OCI-M1 (cell line): ENCODE results near the gene EIF3K.
"Not testable (repeated sequence)": the region's sequence is repeated elsewhere in the genome, so short reads cannot be mapped to it uniquely, and the experiment has no call there.

Experiments
- DNase-seq: peaks from one replicate; lab custom pipeline; 2025; lab: John Stamatoyannopoulos, UW

The EIF3K gene

DNA sequence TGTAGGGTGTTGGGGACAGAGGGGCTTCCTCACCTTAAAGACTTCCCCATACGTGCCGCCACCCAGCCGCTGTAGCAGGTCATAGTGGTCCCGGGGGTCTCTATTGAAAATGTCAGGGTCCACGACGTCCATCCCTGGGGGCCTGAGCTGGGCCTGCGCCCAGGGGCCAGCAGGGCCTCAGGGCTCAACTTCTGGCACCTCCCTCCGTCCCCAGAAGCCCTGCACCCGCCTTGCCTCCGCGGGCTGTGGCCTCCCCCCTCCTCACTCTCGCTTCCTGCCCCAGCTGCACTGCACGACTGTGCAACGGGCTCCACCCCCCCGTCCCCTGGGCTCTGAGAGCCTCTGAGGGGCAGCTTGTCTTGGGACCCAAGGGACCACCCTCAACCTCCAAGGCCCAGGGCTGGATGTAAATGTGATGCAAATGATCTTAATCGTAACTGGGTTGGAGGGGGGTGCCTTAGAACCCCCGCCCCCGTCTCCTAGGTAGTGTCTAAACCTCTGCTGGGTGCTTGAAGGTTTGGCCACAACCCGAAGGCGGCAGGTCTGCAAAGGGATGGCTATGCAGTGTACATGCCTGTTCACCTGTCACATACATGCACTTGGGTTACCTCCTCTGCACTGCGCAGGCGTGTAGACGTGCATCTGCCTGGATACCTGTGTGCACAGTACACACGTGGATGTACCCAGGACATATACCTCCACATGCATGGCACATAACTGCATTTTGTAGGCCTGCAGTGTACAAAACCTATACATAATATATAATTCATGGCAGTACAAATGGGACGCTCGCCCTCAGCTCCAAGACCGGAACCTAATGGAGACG lies 1.0 kb upstream of the EIF3K start, which contains the start of gene MAP4K1:
MAP4K1 (minus strand) TSS at position 190 of the 826 bp plus-strand sequence; CDS start at position 132, 58 bp downstream.
- peak; percentile 43 for DNase-seq

- peak; percentile 24 for DNase-seq
Observed at GRCh38 chr19:38619361-38620174, 580 bp downstream of the EIF3K start.

GRCh38 chr19:38624822-38625221 lies 5.8 kb downstream of the EIF3K start:
- DNase-seq, result no peak

GRCh38 chr19:38626401-38626800 lies 7.4 kb downstream of the EIF3K start:
- no peak for DNase-seq

GRCh38 chr19:38629568-38629967 lies 10.6 kb downstream of the EIF3K start:
- no peak for DNase-seq

DNA sequence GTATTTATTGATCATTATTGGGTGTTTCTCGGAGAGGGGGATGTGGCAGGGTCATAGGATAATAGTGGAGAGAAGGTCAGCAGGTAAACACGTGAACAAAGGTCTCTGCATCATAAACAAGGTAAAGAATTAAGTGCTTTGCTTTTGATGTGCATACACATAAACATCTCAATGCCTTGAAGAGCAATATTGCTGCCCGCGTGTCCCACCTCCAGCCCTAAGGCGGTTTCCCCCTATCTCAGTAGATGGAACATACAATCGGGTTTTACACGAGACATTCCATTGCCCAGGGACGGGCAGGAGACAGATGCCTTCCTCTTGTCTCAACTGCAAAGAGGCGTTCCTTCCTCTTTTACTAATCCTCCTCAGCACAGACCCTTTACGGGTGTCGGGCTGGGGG lies 12.3 kb downstream of the EIF3K start:
- not testable (repeated sequence) for DNase-seq

GRCh38 chr19:38631811-38632475 lies 13.0 kb downstream of the EIF3K start:
- not testable (repeated sequence) for DNase-seq

- DNase-seq, result no peak
Observed at GRCh38 chr19:38632476-38633213, 13.7 kb downstream of the EIF3K start.

- DNase-seq, result peak; percentile 87
Observed at GRCh38 chr19:38634757-38635482, 15.9 kb downstream of the EIF3K start.

DNA sequence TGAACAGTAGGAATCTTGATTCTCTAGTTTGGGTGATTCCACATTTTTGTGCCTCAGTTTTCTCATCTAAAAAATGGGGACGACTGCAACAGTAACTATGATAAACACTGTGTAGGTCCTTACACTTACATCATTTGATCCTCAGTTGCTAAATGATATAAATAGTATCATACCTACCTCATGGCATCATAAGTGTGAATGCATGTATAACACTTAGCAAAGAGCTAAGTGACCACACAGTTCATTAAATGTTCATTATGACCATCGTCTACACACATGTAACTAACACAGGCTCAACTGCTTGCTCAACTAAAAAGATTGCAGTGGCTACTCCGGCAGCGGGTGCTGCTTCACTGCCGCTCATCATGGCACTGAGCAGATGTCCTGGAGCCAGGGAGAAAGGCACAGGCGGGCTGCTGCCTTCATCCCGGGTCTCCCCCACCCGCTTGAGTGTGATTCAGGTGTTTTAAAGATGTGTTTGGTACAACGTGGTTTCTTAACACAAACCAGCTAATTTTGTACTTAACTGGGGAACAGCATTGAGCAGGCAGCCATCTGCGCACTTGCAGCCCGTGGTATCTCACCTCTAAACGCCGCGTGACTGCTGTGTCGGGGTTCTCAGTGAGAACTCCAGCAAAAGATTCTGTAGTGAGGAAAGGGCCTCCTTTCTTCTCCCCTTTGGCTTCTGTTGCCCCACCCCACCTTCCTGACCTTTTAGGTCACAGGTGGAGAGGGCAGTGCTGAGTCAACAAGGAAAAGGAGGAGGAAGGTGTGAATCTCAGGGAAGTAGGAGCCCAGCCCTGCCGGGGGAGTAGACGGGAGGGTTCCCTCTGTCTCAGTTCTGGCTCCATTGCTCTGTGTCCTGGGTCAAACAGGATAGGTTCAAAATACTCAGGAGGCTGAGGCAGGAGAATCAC lies 16.8 kb downstream of the EIF3K start:
- DNase-seq, result no peak

DNA sequence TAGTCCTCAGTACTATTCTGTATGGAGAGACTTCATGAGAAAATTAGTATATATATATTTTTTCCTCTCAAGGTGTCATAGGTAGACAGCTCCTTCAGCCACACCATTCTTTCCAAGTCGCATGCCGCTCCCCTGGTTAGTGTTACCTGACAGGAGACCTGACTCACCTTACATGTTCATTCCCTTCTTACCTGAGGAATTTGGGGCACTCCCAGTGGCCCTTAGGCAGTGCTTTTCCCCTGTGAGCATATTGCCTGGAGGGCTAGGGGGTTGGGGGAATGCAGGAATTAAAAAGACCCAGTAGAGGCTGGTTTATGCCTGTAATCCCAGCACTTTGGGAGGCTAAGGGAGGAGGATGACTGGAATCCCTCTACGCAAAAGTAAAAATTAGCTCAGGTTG lies 19.5 kb downstream of the EIF3K start:
- no peak for DNase-seq

DNA sequence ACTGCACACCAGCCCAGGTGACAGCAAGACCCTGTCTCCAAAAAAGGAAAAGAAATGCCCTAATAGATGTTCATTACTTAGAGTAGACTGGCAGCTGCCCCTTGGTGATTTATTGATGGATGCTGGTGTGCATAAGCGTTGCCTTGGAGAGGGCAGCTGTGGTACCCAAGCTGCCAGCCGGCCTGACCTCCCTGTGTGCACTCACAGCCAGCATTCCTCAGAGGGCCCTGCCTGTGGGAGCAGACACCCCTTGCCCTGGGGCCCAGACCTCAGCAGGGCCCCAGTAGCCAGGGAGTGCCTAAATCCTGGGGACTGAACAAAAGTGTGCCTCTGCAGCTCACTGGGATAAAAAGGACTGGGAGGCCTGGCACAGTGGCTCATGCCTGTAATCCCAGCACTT lies 20.7 kb downstream of the EIF3K start:
- no peak for DNase-seq

DNA sequence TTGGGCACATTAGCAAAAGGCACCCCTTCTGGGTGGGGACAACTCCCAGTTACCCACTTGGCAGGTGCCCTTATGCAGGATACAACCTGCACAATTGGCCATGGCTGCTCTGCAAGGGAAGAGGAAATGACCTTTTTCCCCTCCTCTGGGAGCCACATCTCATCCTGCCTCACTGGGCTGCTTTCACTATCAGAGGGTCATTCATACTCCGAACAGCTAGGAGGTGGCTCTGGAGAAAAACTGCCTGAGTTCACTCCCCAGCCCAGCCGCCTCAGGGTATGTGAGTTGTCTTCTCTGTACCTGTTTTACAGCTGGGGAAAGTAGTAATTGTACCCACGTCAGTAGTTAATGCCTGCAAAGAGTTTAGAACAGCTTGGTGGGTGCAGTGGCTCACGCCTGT lies 21.4 kb downstream of the EIF3K start:
- no peak for DNase-seq

- DNase-seq, result no peak
Observed at GRCh38 chr19:38642176-38642575, 23.2 kb downstream of the EIF3K start.

DNA sequence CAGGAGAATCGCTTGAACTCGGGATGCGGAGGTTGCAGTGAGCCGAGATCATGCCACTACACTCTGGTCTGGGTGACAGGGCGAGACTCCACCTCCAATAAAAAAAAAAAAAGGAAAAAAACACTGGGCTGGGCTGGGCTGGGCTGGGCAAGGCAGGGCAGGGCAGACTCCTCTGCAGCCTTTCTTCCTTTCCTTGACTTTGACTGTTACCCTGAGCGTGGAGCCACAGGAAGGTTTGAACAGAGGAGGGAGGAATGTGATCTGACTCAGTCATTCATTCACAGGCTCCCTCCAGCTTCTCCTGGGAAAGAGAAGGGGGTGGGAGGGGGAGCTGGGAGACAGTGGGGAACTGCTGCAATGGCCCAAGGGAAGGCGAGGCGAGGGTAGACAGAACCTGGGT lies 25.7 kb downstream of the EIF3K start:
- DNase-seq, result no peak

DNA sequence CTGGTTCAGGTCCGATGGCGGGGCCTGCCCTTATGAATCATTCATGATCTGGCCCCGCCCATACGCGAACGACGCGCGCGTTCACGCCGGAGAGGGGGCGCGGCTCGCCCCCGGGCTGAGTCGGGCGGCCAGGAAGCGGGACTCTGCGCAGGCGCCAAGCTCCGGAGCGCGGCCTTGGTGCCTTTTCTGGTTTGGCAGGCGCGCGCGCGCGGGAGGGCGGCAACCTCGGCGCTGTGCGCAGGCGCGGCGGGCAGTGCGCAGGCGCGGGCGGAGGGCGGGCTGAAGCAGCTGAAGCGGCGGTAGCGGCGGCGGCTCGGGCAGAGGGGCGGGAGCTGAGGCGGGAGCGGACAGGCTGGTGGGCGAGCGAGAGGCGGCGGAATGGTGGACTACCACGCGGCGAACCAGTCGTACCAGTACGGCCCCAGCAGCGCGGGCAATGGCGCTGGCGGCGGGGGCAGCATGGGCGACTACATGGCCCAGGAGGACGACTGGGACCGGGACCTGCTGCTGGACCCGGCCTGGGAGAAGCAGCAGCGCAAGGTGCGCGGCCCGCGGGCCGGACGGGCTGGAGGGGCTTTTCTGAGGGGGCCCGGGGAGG lies 28.5 kb downstream of the EIF3K start, which contains the start of gene ACTN4:
ACTN4 (plus strand) TSS at position 282 of the 598 bp plus-strand sequence; CDS start at position 379, 97 bp downstream.
- DNase-seq, result peak; percentile 99

DNA sequence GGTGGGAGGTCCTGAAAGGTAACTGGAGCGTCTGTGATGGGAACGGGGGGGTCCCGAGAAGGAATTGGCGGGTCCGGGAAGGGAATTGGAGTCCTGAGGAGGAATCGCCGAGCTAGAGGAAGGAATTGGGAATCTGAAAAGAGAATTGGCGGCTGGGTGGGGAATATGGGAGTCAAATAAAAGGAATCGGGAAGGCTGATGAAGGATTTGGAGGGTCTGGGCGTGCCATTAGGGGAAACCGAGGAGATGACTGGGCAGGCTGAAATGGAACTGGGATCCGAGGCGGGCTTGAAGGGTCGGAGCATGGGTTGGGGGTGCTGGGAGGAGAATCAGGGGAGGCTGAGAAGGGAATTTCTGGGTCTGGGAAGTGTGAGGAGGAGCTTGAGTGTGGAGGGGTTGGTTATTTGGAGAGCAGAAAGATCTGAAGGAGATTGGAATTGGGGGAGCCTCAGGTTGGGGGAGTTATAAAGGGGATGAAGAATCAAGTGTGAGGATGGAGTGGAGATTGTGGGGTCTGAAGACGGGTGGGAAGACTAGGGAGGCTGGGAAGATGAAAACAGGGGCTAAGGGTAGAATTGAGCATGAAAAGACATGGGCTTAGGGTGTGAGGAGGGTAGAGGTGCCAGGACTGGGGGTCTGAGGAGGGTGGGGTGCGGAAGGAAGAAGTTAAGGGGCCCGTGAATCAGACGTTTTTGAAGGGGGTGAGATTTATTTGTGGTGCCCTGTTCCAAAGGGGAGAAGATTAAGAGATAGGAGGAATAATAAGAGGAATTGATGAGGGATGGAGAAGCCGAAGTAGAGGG lies 29.2 kb downstream of the EIF3K start:
- DNase-seq, result peak; percentile 57

DNA sequence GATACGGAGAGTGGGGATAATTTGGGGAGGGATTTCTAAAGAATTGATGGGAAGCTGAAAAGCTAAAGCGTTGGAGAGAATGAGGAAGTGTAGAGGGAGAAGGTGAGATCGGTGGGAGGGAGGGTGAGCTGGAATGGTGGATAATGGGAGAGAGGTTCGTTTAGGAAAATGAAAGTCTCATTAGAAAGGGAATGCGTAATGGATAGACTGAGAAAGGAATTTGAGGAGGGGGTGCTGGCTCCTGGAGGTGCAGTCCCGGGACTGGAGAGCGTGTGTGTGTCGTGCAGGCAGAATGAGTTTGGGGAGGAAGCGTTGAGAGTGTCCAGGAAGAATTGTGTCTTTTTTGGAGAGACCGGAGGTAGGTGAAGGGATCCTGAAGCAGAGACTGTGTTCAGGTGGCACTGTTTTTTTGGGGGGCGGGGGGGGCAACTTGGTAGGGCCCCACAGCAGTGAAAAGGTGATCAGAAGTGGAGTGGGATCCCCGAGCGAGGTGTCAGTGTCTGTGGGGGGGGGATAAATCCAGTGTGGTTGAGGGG lies 29.8 kb downstream of the EIF3K start:
- DNase-seq, result peak; percentile 35
